Measurements from ENCODE around the gene KLC1.
"Not testable (repeated sequence)": the region's sequence is repeated elsewhere in the genome, so short reads cannot be mapped to it uniquely, and the experiment has no call there.

The KLC1 gene

GRCh38 chr14:103690332-103690731 is 61.3 kb downstream of the KLC1 start:
- no peak for DNase-seq (ENCODE audit: low spot score)

GRCh38 chr14:103691655-103692054 is 62.6 kb downstream of the KLC1 start:
- not testable (repeated sequence) for DNase-seq (ENCODE audit: low spot score)

GRCh38 chr14:103692159-103692558 is 63.1 kb downstream of the KLC1 start:
- DNase-seq (ENCODE audit: low spot score), result no peak

- DNase-seq (ENCODE audit: low spot score), result no peak
These were observed 63.9 kb downstream of the KLC1 start for GRCh38 chr14:103692871-103693270.

GRCh38 chr14:103693515-103693914 is 64.5 kb downstream of the KLC1 start:
- DNase-seq (ENCODE audit: low spot score), result no peak

GRCh38 chr14:103694572-103695026 is 65.6 kb downstream of the KLC1 start:
- DNase-seq (ENCODE audit: low spot score), result no peak

GRCh38 chr14:103695296-103696069 is 66.5 kb downstream of the KLC1 start:
- no peak for DNase-seq (ENCODE audit: low spot score)

- DNase-seq (ENCODE audit: low spot score), result no peak
These were observed 67.0 kb downstream of the KLC1 start for GRCh38 chr14:103696070-103696402.

- no peak for DNase-seq (ENCODE audit: low spot score)
These were observed 67.6 kb downstream of the KLC1 start for GRCh38 chr14:103696466-103697071.

- DNase-seq (ENCODE audit: low spot score), result no peak
These were observed 68.2 kb downstream of the KLC1 start for GRCh38 chr14:103697206-103697602.

GRCh38 chr14:103697603-103698379 is 68.8 kb downstream of the KLC1 start:
- DNase-seq (ENCODE audit: low spot score), result no peak

- DNase-seq (ENCODE audit: low spot score), result no peak
These were observed 69.6 kb downstream of the KLC1 start for GRCh38 chr14:103698380-103699260.

GRCh38 chr14:103699261-103699661 is 70.2 kb downstream of the KLC1 start:
- no peak for DNase-seq (ENCODE audit: low spot score)

GRCh38 chr14:103699901-103700752 is 71.1 kb downstream of the KLC1 start:
- no peak for DNase-seq (ENCODE audit: low spot score)

GRCh38 chr14:103700753-103701490 is 71.9 kb downstream of the KLC1 start:
- no peak for DNase-seq (ENCODE audit: low spot score)

GRCh38 chr14:103702095-103702494 is 73.1 kb downstream of the KLC1 start:
- DNase-seq (ENCODE audit: low spot score), result no peak

GRCh38 chr14:103702497-103703432 is 73.8 kb downstream of the KLC1 start:
- DNase-seq (ENCODE audit: low spot score), result no peak

GRCh38 chr14:103703433-103704385 is 74.7 kb downstream of the KLC1 start:
- DNase-seq (ENCODE audit: low spot score), result peak; percentile 50
